Panc1 (cell line): ENCODE results near the gene P2RX1. TPM values are rescaled to one million over a fixed set of nuclear protein-coding genes. Genes with fewer than 3 reads are reported as not detected.

Experiments
- ATAC-seq: fragments of 200-7000 bp; cut with Tn5 transposase; 2 replicates; pipeline ENCODE4 v1.9.1; 2020; ENCODE audit warnings: mild to moderate bottlenecking, moderate library complexity
- BruUV-seq: library from RNA; stranded (reverse); fragments of 400-500 nt; replicated peaks from 2 replicates; lab custom pipeline; 2021; lab: Mats Ljungman, UMichigan
- CTCF ChIA-PET: fragments of 300-600 bp; sonication (Branson Sonifier 250); formaldehyde crosslinking; loops from one replicate; lab custom pipeline; 2022; ENCODE audit warnings: antibody characterized with exemption; lab: Charles Lee
- POLR2A ChIA-PET: fragments of 300-600 bp; sonication (Branson Sonifier 250); formaldehyde crosslinking; loops from one replicate; lab custom pipeline; 2022; ENCODE audit warnings: antibody characterized with exemption; lab: Charles Lee
- DNase-seq: peaks from one replicate; pipeline ENCODE4 v3.0.0-alpha.2; 2010; ENCODE audit warnings: low read depth, low spot score
- H3K27ac ChIP-seq: 2 replicates; pipeline ENCODE4 v1.5.1; 2011; ENCODE audit warnings: mild to moderate bottlenecking, low read length, inconsistent platforms
- H3K27me3 ChIP-seq: fragments of 200-500 bp; sonication (Bioruptor generic); 2 replicates; pipeline ENCODE4 v1.6.0; 2014; ENCODE audit warnings: low read length, inconsistent platforms; ENCODE audit not compliant: control insufficient read depth, insufficient read depth
- H3K36me3 ChIP-seq: fragments of 200-500 bp; sonication (Bioruptor generic); 2 replicates; pipeline ENCODE4 v1.5.1; 2014; ENCODE audit warnings: inconsistent platforms, mild to moderate bottlenecking, low read length, moderate library complexity; ENCODE audit not compliant: control insufficient read depth, insufficient read depth
- H3K4me1 ChIP-seq: 2 replicates; pipeline ENCODE4 v1.5.1; 2011; ENCODE audit warnings: inconsistent platforms, mild to moderate bottlenecking, low read length, moderate library complexity; ENCODE audit not compliant: control insufficient read depth, insufficient read depth
- H3K4me3 ChIP-seq, 2 experiments: 2 replicates each; pipeline ENCODE4 v1.5.1; 2011 to 2012; ENCODE audit warnings: low read depth in 2 of 2, low read length in 2 of 2, mild to moderate bottlenecking in 2 of 2, inconsistent platforms in 1 of 2, moderate library complexity in 1 of 2
- H3K9me3 ChIP-seq: fragments of 200-500 bp; sonication (Bioruptor generic); 2 replicates; pipeline ENCODE4 v1.5.1; 2014; ENCODE audit warnings: low read depth, mild to moderate bottlenecking, inconsistent platforms, low read length, moderate library complexity; ENCODE audit not compliant: control insufficient read depth, insufficient read depth
- POLR2AphosphoS5 ChIP-seq: IDR thresholded peaks from 2 replicates; pipeline ENCODE4 v1.6.1; 2012; ENCODE audit warnings: mild to moderate bottlenecking, low read depth, low read length, moderate library complexity
- REST ChIP-seq, 2 experiments: IDR thresholded peaks; 2 replicates each; pipeline ENCODE4 v1.6.1; 2011 to 2012; ENCODE audit warnings: low read depth in 2 of 2, control low read depth in 1 of 2, low read length in 1 of 2, mild to moderate bottlenecking in 1 of 2, moderate library complexity in 1 of 2; ENCODE audit not compliant: insufficient read depth in 1 of 2
- SIN3A ChIP-seq: IDR thresholded peaks from 2 replicates; pipeline ENCODE4 v1.6.1; 2012; ENCODE audit warnings: low read depth, mild to moderate bottlenecking, low read length, moderate library complexity, borderline replicate concordance; ENCODE audit not compliant: insufficient read depth
- TCF7L2 ChIP-seq: IDR thresholded peaks from 2 replicates; pipeline ENCODE4 v1.6.1; 2011; ENCODE audit warnings: mild to moderate bottlenecking, low read depth, low read length, inconsistent platforms
- in situ Hi-C: cut with HindIII; loops from 2 replicates; pipeline ENCODE4 v1.10.0; 2016; ENCODE audit warnings: low sequenced_read_pairs, low pct_unique_long_range_greater_than_20kb
- intact Hi-C: fragments of 100-400 bp; cut with micrococcal nuclease; formaldehyde crosslinking; loops from one replicate; pipeline ENCODE4 v1.10.0; 2022; ENCODE audit not compliant: unreplicated experiment
- total RNA-seq: library from RNA; stranded (reverse); gene quantifications from one replicate; pipeline ENCODE4 v1.2.1, GENCODE V29; 2021; ENCODE audit not compliant: unreplicated experiment
- TF ChIP-seq, protein P1 (sequence below): fragments of 450-650 bp; IDR thresholded peaks from 2 replicates; pipeline ENCODE4 v1.5.1; 2017; ENCODE audit warnings: mild to moderate bottlenecking

P2RX1 gene
- total RNA-seq, 1 experiment from 2014 or later, result not detected

GRCh38 chr17:3926860-3927627 is 10.8 kb upstream of the P2RX1 start:
- H3K27ac ChIP-seq, result no peak overlapping the region
- no peaks in the 10 kb centered on the region for H3K27me3 ChIP-seq
- H3K9me3 ChIP-seq, result no peaks in the 10 kb centered on the region
- BruUV-seq, result no TSS peak
- no peaks in the 10 kb centered on the region for H3K4me1 ChIP-seq
- H3K36me3 ChIP-seq, result no peaks in the 10 kb centered on the region
- intact Hi-C loops (no loop called here), in situ Hi-C loops (no loop called here)
- POLR2A ChIA-PET, result no interaction called here
- DNase-seq (no peak), ATAC-seq (no peak)
- no peak for TF ChIP-seq SIN3A
- TF ChIP-seq TCF7L2, result no peak
- no peak for TF ChIP-seq REST (IDR thresholded peaks at IDR 0.05; ENCODE audit: insufficient read depth in 1 of 2, low read depth in 2 of 2, low read length in 1 of 2)
- TF ChIP-seq, protein P1, sequence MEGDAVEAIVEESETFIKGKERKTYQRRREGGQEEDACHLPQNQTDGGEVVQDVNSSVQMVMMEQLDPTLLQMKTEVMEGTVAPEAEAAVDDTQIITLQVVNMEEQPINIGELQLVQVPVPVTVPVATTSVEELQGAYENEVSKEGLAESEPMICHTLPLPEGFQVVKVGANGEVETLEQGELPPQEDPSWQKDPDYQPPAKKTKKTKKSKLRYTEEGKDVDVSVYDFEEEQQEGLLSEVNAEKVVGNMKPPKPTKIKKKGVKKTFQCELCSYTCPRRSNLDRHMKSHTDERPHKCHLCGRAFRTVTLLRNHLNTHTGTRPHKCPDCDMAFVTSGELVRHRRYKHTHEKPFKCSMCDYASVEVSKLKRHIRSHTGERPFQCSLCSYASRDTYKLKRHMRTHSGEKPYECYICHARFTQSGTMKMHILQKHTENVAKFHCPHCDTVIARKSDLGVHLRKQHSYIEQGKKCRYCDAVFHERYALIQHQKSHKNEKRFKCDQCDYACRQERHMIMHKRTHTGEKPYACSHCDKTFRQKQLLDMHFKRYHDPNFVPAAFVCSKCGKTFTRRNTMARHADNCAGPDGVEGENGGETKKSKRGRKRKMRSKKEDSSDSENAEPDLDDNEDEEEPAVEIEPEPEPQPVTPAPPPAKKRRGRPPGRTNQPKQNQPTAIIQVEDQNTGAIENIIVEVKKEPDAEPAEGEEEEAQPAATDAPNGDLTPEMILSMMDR, result no peak
- no peak for TF ChIP-seq POLR2AphosphoS5
- CTCF ChIA-PET, result no interaction called here
- no peak overlapping the region for H3K4me3 ChIP-seq

DNA sequence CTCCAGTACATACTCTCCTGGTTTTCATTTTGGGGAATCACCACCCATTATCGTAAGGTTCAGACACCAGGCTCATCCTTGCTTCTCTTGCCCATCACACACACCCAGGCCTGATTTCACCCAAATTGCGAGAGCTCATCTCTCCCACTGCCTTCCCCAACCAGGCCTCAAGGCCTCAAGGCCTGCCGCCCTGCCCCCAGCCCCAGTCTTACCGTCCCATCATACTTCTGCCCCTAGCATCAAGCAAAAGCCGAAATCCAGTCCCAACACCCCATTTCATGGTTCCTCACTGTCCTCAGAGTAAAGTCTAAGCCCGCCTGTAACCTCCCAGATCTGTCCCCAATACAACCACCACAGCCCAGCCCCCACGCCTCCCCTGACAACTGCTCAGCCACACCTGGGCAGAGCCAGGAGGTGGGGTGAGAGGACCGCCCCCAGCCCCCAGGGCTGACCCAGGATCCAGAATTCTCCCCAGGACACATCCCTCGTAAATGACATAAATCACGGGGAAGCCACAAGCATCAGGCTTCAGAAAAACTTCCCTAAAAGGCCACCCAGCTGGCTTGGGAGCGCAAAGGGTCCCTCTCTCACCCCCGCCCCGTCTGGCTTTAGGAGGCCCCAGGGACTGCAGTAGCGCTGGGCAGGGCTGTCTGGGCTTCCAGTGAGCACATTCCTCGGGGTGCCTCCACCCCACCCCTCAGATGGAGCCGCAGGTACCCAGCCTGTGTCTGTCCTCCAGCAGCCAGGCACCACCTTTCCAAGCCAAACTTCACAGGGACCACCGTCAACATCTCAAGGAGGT is 9.6 kb upstream of the P2RX1 start:
- CTCF ChIA-PET, result interaction anchor here (0.7 kb wide), 1 partner anchor 188 kb away, joined by 3 read pairs; no protein-coding TSS in a partner anchor
- intact Hi-C loops, result no loop called here
- DNase-seq, result no peak
- in situ Hi-C loops, result no loop called here
- no peaks in the 10 kb centered on the region for H3K4me1 ChIP-seq
- H3K27ac ChIP-seq, result no peak overlapping the region
- H3K4me3 ChIP-seq, result no peak overlapping the region
- no TSS peak for BruUV-seq
- H3K9me3 ChIP-seq, result no peaks in the 10 kb centered on the region
- H3K27me3 ChIP-seq, result no peaks in the 10 kb centered on the region
- POLR2A ChIA-PET, result no interaction called here
- H3K36me3 ChIP-seq, result no peaks in the 10 kb centered on the region
- ATAC-seq, result no peak
- TF ChIP-seq TCF7L2 (no peak), REST (IDR thresholded peaks at IDR 0.05; ENCODE audit: insufficient read depth in 1 of 2, low read depth in 2 of 2, low read length in 1 of 2) (no peak), POLR2AphosphoS5 (no peak)
